NCI-H446 treated with DMSO at 0.1 percent for 48 hours (cell line): ENCODE measurements around the gene ZNF831.

Source experiments
- DNase-seq: peaks from one replicate; lab custom pipeline; 2025; lab: John Stamatoyannopoulos, UW

Gene ZNF831

DNA sequence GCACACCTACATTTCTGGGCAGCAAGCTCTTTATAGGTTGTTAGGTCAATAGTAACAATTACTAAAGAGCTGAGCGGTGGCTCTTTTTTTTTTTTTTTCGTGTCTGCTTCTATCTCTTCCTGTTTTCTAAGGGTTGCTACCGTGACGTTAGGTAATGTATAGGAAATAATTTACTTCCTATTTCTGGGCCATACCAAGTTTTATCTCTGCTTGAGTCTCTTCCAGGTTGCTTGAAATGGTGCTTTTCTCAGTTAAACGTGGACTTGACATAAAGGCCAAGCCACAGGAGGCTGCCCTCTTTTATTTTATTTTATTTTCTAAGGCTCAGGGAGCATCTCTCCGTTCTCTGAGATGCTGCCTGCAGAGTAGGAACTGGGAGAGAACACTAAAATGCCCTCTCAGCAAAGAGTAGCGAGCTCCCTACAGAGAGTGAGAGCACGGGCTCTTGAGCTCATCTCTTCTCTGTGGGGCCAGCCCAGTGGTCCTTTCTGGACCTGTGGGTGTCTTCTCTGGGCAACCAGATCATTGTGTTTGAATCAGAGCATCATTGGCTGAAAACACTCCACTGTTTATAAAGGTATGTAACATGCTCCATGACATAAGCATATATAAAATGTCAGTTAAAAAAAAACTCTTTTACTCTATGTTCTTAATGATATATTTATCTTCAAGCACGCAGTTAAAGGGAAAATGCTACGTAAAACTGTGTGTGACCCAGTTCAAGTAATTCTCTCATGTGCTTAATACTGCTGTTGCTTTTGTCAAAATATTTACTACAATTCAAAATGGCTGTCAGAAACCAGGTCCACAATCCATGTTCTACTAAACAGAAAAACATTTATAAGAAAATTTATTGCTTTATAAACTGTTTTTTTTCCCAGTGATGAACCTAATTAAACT, at the start of gene ZNF831:
TSS of gene ZNF831 (plus strand) at position 191 of the 900 bp plus-strand sequence. CDS start 27,199 bp downstream, outside the sequence.
- no peak for DNase-seq

- no peak for DNase-seq
These were observed 46.1 kb upstream of the ZNF831 start for GRCh38 chr20:59117526-59117925.

DNA sequence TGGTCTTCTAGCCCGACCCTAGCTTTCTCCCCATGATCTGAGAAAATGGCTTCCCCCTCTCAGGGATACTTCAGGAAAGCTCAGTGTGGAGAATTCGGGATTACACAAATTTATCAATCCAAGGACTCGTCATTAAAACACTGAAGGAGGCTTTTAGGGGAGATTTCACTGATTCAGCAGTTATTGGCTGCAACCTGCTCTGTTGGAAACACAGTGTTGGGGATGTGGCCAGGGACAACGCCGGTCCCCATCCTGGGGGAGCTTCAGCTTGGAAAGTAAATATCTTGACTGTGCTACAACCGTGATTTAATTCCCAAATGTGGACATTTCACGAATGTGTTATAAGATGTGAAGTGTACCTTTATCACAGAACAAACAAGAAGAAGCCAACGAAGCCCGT, 44.8 kb upstream of the ZNF831 start:
- DNase-seq, result no peak

GRCh38 chr20:59120491-59120890, 43.1 kb upstream of the ZNF831 start:
- DNase-seq, result no peak

DNA sequence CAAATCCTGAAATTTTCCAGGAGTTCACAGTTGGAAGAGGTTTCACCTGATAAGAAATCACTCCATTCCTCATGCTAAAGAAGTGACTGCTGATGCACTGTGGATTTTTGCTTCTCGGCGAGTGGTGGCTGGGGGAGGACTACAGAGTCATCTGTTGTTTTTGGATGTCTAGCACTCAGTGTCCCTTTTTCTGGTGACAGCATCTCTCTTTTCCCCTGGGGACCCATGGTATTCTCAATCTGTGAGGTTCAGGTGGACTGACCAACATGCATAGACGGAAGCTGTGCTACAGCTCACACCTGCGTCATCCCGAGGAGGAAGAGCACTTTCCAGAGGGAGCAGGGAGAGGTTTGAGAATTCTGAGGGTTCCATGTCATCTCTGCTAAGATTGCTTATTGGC, 42.7 kb upstream of the ZNF831 start:
- no peak for DNase-seq

DNA sequence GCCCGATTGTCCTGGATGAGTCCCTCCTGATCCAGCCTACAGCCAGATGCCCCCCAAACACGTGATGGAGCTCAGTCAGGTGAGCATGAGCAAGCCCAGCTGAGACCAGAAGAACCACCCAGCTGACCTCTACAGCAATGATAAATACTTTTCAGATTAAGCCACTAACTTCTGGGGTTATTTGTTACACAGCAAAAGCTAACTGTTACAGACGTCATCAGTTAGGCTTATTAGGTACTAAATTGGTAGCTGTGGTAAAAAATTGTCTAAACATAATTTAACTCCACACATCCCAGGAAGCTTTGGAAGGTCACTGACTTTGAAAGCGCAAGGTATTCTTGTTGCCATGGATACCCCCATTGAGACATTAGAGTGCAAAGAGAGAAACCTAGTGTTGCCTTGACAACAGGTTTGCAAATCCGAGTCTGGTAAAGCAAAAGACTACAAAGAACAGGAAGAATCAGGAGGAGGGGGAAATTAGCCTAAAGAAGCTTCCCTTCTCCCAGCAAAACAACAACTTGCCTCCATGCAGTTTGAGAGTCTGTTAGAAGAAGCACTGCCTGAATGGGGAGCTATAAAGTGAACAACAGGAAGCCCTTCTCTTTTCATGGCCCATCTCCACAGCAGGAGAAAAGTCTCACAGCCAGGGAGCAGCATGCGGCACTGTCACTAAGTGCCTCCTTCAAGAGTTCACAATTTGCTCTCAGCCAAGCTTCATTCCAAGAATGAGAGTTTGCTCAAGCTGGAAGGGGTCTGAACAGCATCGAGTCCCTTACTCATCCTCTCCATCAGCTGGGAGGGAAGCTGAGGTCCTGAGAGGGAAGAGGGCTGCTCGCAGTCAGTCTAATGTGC, 41.7 kb upstream of the ZNF831 start:
- no peak for DNase-seq

GRCh38 chr20:59122566-59122919, 41.1 kb upstream of the ZNF831 start:
- no peak for DNase-seq

- no peak for DNase-seq
These were observed 40.5 kb upstream of the ZNF831 start for GRCh38 chr20:59123011-59123677.

- DNase-seq, result no peak
These were observed 39.9 kb upstream of the ZNF831 start for GRCh38 chr20:59123678-59124255.

- DNase-seq, result peak; percentile 17
These were observed 39.2 kb upstream of the ZNF831 start for GRCh38 chr20:59124296-59125029.

DNA sequence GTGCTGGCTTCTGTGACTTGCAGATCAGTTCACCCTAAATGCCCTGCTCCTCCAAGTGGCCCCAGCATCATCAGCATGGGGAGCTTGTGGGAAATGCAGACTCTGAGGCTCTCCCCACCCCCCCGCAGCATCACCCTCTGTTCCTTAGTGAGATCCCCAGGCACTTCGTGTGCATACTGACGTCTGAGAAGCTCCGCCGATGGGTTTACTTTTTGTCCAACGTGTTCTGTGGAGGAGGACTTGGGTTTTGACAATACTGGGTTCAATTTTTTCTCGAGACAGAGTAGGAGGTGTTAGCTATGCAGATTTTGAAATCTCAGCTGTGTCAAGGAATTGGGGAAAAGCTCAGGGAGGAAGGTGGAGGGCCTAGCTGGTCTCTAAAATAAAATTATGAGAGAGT, 38.3 kb upstream of the ZNF831 start:
- no peak for DNase-seq

DNA sequence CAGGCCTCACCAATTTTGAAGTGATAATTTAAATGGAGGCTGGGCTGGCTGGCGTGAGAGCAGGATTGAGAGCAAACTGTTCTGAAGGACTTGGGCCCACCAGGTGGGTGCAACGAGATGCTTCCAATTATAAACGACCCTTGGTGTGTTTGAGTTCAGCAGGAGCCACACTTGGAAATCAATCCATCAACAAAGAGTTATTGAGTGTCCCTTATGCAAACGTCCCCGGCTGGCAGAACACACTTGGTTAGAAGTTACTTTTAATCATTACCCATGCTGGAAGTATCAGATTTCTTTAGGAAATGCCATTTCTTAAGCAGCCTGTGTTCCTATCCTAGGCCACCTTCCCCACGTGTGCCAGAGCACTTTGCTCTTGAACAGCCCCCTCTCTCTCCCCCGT, 37.8 kb upstream of the ZNF831 start:
- no peak for DNase-seq

DNA sequence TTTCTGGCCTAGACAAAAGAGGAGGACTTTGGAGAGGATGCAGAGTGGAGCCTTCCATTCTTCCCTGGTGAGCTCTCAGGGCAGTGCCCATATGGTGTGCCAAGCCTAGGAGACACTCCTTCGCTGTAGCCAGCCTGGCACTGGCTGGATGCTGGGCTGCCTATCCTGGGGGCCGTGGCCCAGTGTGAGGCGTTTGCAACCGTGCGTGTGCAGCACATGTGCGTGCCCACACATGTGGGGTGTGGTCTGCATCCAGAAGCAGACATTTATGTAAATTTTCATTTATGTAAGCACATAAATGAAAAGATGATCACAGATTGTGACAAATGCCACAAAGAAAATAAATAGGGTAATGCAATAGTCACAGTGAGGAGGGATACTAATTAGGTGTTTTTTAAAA, 35.8 kb upstream of the ZNF831 start:
- no peak for DNase-seq

DNA sequence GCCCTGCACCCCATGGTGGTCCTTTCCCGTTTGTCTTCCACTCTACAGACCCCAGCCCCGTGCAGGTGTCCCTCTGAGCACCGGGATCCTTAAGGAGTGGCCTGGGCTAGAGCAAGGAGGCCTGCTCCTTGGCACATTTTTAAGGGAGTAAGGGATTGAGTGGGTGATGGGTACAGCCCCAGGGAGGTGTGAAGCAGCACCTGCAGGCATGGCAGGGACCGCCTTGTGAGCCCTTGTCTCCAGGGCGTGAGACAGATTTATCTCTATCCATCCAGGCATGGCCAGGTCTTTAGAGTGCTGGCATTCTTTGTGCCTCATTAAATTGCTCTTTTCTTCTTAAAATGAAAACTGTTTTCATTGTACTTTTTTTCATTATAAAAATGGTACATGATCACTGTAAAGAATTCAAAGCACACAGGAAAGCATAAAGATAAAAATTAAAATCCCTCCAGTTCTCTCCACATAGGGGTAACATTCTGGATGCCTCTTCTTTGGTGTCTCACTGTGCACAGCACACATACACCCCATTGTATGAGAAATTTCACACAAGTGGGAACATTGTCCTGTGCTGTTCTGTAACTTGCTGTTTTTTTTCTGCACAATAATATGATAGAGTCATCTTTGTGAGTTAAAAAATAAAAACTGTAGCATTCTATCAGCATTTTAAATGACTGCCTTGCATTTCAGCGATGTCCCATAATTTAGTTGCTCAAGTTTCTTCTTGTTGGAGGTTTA, 31.9 kb upstream of the ZNF831 start:
- DNase-seq, result no peak

GRCh38 chr20:59134182-59134581, 29.4 kb upstream of the ZNF831 start:
- DNase-seq, result no peak

DNA sequence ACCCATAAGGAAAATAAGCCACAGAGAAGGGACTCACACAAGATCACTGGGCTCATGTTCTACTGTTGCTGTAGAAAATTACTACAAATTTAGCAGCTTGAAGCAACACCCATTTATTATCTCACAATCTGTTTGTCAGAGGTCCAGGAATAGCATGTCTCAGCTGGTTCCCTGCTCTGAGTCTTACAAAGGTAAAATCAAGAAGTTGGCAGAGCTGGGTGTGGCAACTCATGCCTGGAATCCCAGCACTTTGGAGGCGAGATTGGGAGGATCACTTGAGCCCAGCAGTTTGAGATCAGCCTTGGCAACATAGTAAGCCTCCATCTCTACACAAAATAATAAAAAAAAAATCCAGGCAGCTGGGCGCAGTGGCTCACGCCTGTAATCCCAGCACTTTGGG, 28.5 kb upstream of the ZNF831 start:
- DNase-seq, result peak; percentile 55

GRCh38 chr20:59136027-59136426, 27.6 kb upstream of the ZNF831 start:
- DNase-seq, result no peak

DNA sequence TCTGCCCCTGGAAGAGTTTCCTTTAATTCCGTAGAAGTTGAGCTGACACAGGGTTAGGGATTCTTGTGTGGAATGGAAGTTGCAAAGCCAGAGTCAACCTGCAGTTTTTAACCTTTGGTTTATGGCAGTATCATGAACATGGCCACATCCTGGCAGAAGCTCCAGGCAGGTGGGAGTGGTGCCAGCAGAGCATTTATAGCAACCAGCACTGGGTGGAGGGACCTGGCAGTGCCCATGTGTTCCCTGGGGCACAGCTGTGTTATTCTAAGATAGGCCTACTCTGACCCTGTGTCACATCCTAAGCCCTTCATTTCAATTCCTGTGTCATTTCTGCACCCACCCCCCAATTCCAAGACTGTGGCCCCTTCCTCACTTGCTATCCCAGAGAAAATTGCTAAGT, 26.1 kb upstream of the ZNF831 start:
- peak; percentile 10 for DNase-seq

DNA sequence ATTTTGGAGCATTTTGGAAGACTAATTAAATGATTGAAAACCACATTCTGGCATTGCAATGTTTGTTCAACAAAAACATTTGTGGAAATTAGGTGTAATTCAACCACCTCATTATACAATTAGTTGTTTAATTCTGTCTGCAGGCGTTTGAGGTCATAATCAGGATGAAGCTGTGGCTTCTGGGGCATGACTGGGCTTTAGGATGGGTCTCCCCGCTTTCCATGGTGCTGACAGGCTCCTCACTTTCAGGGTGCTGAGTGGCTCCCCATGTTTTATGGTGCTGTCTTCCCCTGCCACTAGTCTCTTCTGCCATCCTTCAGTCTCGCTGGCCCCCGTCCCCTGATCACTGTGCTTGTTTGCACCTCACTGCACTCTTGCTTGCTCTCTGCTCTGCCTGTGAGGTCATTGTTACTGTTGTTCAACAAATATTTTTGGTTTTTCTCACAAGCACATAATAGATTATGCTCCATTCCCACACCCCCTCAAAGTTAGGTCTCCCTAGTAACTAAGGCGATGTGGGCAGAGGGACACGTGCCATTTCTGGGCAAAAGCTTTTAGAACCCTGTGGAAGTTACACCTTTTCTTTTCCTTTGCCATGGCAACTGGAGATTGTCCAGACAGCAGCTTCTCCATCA, 25.4 kb upstream of the ZNF831 start:
- no peak for DNase-seq

DNA sequence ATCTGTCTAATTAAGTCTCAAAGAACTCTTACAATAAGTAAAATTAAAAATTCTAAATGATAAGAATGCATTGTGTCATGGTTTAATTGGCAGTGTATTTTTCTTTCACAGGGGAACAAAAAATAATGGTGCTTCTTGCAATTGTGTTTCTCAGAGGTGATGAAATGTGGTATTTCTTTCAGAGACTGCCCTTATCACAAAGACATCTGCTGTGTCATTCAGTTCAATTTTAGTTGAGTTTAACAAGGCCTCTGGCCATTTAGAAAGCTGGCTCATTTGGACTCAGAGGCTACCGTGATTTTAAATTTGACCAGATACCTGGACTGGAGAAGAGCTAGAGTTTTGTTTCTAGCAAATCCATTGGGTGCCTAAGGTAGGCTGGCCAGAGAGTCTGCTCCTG, 23.6 kb upstream of the ZNF831 start:
- no peak for DNase-seq
